DOHH2 (cell line): ENCODE measurements around the gene COL23A1.

ENCODE experiments used
- H3F3A ChIP-seq: fragments of 200-600 bp; sonication (generic), shearing (Covaris generic); 2 replicates; pipeline ENCODE4 v1.6.0; 2016; ENCODE audit warnings: antibody characterized with exemption, mild to moderate bottlenecking; ENCODE audit not compliant: control insufficient read depth, insufficient read depth
- H3K27ac ChIP-seq: fragments of 200-600 bp; sonication (generic); 2 replicates; pipeline ENCODE4 v1.5.1; 2014; ENCODE audit warnings: low read depth, mild to moderate bottlenecking, low read length, moderate library complexity
- H3K27me3 ChIP-seq: fragments of 200-600 bp; sonication (generic); 2 replicates; pipeline ENCODE4 v1.6.1; 2014; ENCODE audit warnings: mild to moderate bottlenecking, low read length, mixed read lengths; ENCODE audit not compliant: control insufficient read depth
- H3K36me3 ChIP-seq: fragments of 200-600 bp; sonication (generic); 2 replicates; pipeline ENCODE4 v1.6.1; 2014; ENCODE audit warnings: mild to moderate bottlenecking, low read length, moderate library complexity, mixed read lengths; ENCODE audit not compliant: control insufficient read depth
- H3K4me1 ChIP-seq: fragments of 200-600 bp; sonication (generic); 2 replicates; pipeline ENCODE4 v1.6.1; 2014; ENCODE audit warnings: mild to moderate bottlenecking, low read length, mixed read lengths; ENCODE audit not compliant: control insufficient read depth
- H3K4me2 ChIP-seq: fragments of 200-600 bp; sonication (generic); 2 replicates; pipeline ENCODE4 v1.6.0; 2014; ENCODE audit warnings: mild to moderate bottlenecking, low read length, moderate library complexity
- H3K4me3 ChIP-seq: fragments of 200-600 bp; sonication (generic); 2 replicates; pipeline ENCODE4 v1.5.1; 2014; ENCODE audit warnings: mild to moderate bottlenecking, low read length, mixed read lengths
- H3K79me2 ChIP-seq: fragments of 200-600 bp; sonication (generic); 2 replicates; pipeline ENCODE4 v1.6.1; 2014; ENCODE audit warnings: mild to moderate bottlenecking, low read length, mixed read lengths; ENCODE audit not compliant: control insufficient read depth
- H3K9me2 ChIP-seq: fragments of 200-600 bp; sonication (generic); replicated peaks from 2 replicates; pipeline ENCODE4 v1.6.1; 2014; ENCODE audit warnings: mild to moderate bottlenecking, low read length, mixed read lengths; ENCODE audit not compliant: control insufficient read depth
- H3K9me3 ChIP-seq: fragments of 200-600 bp; sonication (generic); 2 replicates; pipeline ENCODE4 v1.6.1; 2014; ENCODE audit warnings: antibody characterized with exemption, low read length, mixed read lengths; ENCODE audit not compliant: control insufficient read depth, insufficient read depth
- H4K20me1 ChIP-seq: fragments of 200-600 bp; sonication (generic); 2 replicates; pipeline ENCODE4 v1.6.0; 2014; ENCODE audit warnings: low read depth, mild to moderate bottlenecking, antibody characterized with exemption, low read length, moderate library complexity; ENCODE audit not compliant: control insufficient read depth, insufficient read depth
- CTCF ChIP-seq: fragments of 200-600 bp; sonication (generic); IDR thresholded peaks from one replicate; pipeline ENCODE4 v1.5.1; 2014; ENCODE audit warnings: antibody characterized with exemption, mild to moderate bottlenecking, low read depth, low read length; ENCODE audit not compliant: poor library complexity, severe bottlenecking
- EZH2phosphoT487 ChIP-seq: fragments of 200-600 bp; sonication (generic); IDR thresholded peaks from 2 replicates; pipeline ENCODE4 v1.6.1; 2017; ENCODE audit warnings: borderline replicate concordance, mild to moderate bottlenecking, antibody characterized with exemption, low read length, moderate library complexity, mixed read lengths

Gene COL23A1

GRCh38 chr5:178384816-178385495, 205.2 kb downstream of the COL23A1 start:
- H3K27ac ChIP-seq: no peak overlapping the region
- no peaks in the 10 kb centered on the region for H3K9me2 ChIP-seq
- H3F3A ChIP-seq: no peaks in the 10 kb centered on the region
- H3K9me3 ChIP-seq: no peaks in the 10 kb centered on the region
- TF ChIP-seq CTCF (no peak), EZH2phosphoT487 (no peak)
- H3K36me3 ChIP-seq: no peaks in the 10 kb centered on the region
- H3K4me2 ChIP-seq: no peak overlapping the region
- no peaks in the 10 kb centered on the region for H4K20me1 ChIP-seq
- H3K79me2 ChIP-seq: no peaks in the 10 kb centered on the region
- H3K4me1 ChIP-seq: no peaks in the 10 kb centered on the region
- H3K4me3 ChIP-seq: no peak overlapping the region
- H3K27me3 ChIP-seq: no peaks in the 10 kb centered on the region

GRCh38 chr5:178383919-178384815, 206.0 kb downstream of the COL23A1 start:
- Histone ChIP-seq H3K4me2 (no peak overlapping the region), H3K36me3 (no peaks in the 10 kb centered on the region), H4K20me1 (no peaks in the 10 kb centered on the region), H3K4me1 (no peaks in the 10 kb centered on the region), H3K9me2 (no peaks in the 10 kb centered on the region), H3K4me3 (no peak overlapping the region), H3F3A (no peaks in the 10 kb centered on the region), H3K27ac (no peak overlapping the region), H3K9me3 (no peaks in the 10 kb centered on the region), H3K27me3 (no peaks in the 10 kb centered on the region), H3K79me2 (no peaks in the 10 kb centered on the region)
- TF ChIP-seq EZH2phosphoT487 (no peak), CTCF (no peak)

- H4K20me1 ChIP-seq: no peaks in the 10 kb centered on the region
- no peak overlapping the region for H3K4me3 ChIP-seq
- no peak overlapping the region for H3K4me2 ChIP-seq
- no peak for TF ChIP-seq CTCF
- TF ChIP-seq EZH2phosphoT487: no peak
- no peaks in the 10 kb centered on the region for H3K9me2 ChIP-seq
- no peaks in the 10 kb centered on the region for H3K36me3 ChIP-seq
- no peaks in the 10 kb centered on the region for H3K79me2 ChIP-seq
- H3K27me3 ChIP-seq: no peaks in the 10 kb centered on the region
- H3K9me3 ChIP-seq: no peaks in the 10 kb centered on the region
- no peaks in the 10 kb centered on the region for H3K4me1 ChIP-seq
- no peaks in the 10 kb centered on the region for H3F3A ChIP-seq
- H3K27ac ChIP-seq: no peak overlapping the region
Observed at GRCh38 chr5:178383301-178383918, 206.8 kb downstream of the COL23A1 start.
